HG03558 (cell line): ENCODE results near the gene BCR.
"Not testable (repeated sequence)": the region's sequence is repeated elsewhere in the genome, so short reads cannot be mapped to it uniquely, and the experiment has no call there.

ENCODE experiments used
- ATAC-seq: cut with Tn5 transposase; IDR thresholded peaks from one replicate; pipeline ENCODE4 v1.9.1; 2021; ENCODE audit warnings: moderate number of reproducible peaks; ENCODE audit not compliant: unreplicated experiment; ENCODE audit errors: extremely low read depth

Gene BCR

DNA sequence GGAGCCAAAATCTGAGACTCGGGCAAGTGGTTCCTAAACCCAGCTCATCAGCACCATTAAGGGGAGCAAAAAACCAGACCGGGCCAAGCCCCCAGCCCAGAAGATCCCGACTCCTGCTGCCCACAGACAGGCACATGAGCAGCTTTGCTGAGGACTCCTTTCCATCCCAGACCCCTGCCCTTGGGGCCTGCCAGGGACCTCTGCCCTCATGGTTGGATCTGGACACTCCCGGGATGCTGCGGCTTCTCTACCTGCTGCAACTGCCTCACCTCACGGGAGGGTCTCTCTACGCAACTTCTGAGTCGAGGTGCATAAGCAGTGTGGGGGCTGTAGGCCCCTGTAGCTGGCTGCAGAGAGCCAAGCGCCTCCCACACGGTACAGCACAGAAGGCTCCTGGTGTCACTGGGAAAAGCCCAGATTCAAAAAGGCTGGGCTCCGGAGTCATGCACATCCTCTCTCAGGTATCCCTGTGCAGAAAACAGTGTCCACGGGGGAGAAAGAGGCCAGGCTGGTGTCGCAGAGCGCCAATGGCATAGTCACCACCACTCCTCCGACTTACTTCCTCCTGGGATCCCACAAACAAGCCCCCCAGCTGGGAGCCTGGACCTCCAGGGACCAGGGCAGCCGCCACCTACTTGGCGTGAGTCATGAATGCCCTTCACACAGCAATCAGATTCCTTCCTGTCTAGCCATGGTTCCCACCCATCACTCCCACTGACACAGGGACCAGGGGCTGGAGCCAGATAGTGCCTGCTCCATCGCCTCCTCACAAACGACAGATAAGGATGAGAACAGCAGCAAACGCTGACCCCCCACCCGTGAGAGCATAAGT, 122.1 kb downstream of the BCR start:
- no peak for ATAC-seq

- no peak for ATAC-seq
These were observed 125.1 kb downstream of the BCR start for GRCh38 chr22:23305321-23305910.

DNA sequence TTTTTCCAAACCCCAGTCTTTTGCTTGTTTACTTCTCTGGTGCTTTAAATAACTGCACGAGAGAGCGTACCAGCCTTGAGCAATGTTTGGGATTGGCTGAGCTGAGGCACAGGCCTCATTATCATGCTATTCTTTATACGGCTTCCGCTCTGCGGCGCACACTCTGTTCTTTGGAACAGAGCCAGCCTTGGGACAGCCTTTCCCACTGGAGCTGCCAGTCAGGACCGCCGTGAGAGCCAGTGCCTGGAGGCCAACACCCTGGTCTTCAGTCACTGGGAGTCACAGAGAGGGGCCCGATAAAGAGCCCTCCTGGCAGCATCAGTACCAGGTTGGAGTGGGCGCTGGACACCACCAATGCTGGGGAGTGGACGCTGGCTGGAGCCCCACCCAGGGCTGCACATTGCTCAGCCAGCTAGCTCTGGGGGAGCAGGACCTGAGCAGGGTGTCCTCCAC, 125.6 kb downstream of the BCR start:
- no peak for ATAC-seq

GRCh38 chr22:23306438-23306921, 126.2 kb downstream of the BCR start:
- no peak for ATAC-seq

- ATAC-seq, result no peak
These were observed 126.6 kb downstream of the BCR start for GRCh38 chr22:23306926-23307325.

DNA sequence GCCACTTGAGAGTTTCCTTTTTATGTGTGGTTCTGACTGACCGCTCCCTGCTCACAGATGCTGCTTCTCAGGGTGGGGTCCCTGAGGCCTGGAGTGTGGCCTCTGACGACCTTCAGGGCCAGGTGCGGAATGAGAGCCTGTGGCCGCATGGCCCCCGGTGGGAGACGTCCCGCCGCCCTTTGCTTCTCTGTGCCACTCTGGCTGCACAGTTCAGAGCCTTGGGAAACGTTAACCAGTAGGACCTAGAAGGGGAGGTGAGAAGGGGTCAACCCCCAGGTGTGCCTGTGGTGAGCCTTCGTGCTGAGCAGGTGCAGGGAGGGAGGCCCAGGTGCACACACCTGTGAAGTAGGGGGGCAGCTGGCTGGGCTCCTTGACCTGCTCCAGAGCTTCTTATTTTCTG, 127.2 kb downstream of the BCR start:
- ATAC-seq, result not testable (repeated sequence)

DNA sequence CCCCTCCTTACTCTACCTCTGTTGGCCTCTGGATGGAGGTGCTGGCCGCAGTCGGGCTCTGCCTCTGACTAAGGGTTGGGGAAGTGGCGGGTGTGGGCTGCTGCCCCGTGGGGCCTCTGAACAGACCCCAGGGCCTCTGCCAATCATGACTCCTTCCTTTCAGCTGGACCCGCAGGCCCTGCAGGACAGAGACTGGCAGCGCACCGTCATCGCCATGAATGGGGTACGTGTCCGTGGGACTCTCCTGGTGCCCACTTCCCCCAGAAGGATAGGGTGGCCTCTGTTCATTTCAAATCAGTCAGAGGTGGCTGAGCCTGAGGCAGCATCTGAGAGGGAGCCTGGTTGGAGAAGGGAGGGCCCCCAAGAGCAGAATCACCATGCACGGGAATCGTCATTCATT, 129.0 kb downstream of the BCR start:
- ATAC-seq, result not testable (repeated sequence)

DNA sequence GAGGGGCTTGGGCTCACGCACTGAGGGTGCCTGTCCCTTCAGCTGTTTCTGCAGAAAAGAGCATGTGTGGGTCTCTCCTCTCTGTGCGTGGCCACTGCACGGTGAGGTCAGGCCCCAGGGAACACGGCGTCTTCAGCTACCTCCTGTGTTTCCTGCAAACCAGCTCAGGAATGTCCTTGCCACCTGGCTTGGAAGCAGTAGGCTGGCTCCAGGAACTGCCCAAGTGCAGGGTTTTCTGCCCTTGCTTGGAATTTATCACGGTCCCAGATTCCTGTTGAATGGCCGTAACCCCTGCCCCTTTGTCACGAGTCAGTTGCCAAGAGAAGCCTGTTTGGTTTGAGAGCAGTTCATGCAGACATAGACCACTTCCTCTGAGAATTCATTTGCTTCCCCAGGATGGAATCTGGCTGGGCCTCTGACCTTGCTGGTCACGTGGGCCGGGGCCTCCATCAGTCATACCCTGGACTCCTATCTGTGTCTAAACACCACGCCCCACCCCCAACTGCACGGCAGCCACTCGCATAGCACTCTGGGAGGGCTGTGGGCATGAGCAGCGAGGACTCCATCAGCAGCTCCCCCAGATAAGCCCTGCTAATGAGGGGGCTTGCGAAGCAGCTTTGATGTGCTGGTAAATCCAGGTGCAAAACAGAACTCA, 130.3 kb downstream of the BCR start:
- ATAC-seq, result not testable (repeated sequence)

DNA sequence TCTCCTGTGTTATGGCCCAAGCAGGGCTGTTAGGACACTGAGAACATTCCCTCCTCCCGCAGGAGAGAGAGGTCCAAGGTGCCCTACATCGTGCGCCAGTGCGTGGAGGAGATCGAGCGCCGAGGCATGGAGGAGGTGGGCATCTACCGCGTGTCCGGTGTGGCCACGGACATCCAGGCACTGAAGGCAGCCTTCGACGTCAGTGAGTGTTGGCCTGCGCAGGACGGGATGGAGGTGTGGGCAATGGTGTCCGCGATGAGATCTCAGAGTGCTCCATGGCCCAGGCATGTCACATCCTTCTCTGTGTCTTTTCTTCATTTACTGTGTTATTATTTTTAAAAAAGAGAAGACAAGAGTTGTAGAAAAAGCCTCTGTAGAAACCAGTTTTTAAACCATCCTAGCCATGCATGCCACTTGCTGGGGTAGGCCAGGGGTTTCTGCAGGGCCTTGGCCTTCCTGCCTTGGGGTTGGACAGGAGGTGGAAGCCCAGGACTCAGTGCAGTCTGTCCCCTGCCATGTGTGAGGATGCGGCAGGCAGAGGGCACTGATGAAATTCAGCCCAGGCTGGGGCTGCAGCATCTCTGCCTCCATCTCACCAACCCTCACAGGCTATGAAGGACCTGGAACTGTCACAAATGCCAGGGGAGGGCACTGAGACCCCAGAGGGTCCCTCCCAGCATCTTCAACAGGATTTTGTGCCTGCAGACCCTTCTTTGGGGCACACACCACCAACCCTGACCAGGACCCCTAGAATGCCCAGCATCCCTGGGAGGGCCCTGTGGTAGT, 131.5 kb downstream of the BCR start:
- not testable (repeated sequence) for ATAC-seq

DNA sequence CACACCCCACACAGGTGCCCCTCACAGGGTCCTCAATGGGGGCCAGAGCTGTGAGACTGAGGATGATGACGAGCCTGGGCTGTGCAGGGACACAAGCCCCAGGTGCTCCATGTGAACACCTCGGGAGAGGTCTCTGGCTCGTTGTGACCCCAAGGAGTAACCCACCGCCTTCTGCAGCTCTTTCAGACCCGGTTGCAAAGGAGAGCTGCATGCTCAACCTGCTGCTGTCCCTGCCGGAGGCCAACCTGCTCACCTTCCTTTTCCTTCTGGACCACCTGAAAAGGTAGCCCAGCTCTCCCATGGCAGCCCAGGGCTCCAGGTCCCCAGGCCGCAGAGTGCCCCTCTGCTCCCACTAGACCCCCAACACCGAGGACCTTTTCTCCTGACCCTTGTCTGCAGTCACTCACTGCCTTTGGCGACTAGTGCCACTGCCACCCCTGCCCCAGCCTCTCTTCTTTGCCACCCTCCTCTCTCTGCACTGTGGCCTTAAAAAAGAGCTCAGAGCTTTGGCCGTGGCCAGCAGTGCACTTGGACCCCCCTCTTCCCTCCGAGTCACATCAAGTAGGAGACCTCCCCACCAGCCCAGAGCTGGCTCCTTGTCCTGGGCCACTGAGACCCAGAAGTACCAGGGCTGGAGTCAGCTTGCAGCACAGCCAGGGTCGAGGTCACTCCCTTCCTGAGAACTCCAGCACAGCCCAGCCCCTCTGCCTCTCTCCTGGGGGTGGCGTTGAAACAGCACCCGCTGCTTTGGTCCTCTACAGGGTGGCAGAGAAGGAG, 133.7 kb downstream of the BCR start:
- ATAC-seq, result no peak

DNA sequence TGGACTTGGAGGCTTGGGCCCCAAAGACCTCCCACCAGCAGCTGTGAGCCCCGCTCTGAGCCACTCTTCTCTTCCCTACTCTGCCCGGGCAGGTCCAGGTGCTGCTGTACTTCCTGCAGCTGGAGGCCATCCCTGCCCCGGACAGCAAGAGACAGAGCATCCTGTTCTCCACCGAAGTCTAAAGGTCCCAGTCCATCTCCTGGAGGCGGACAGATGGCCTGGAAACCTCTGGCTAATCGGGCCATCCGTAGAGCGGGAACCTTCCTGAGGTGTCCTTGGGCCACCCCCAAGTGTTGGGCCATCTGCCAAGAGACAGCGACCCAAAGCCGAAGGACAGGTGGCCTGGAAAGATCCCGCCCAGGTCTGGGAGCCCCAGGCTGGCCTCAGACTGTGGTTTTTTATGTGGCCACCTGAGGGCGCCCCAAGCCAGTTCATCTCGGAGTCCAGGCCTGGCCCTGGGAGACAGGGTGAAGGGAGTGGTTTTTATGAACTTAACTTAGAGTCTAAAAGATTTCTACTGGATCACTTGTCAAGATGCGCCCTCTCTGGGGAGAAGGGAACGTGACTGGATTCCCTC, 135.1 kb downstream of the BCR start:
- ATAC-seq, result no peak

DNA sequence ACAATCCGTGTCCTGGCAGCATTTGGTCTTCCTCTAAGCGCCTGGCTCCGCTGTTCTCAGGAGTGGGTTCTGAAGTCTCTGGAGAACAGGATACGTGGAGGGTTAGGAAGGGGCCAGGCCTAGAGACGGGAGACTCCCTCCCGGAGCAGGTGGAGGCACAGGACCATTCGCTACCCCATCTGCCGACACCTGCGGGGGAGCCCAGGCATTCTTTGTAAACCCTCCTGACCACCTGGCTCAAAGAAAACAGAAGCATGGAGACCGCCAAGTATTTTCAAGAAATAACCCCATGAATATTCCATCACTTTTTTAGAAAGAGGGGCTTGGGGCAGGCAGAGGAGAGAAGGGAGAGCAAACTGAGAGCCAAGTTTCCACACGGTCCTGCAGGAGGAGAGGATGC, 136.3 kb downstream of the BCR start:
- ATAC-seq, result not testable (repeated sequence)

GRCh38 chr22:23318316-23318715, 138.0 kb downstream of the BCR start:
- ATAC-seq, result not testable (repeated sequence)

- not testable (repeated sequence) for ATAC-seq
These were observed 142.3 kb downstream of the BCR start for GRCh38 chr22:23322497-23323080.

DNA sequence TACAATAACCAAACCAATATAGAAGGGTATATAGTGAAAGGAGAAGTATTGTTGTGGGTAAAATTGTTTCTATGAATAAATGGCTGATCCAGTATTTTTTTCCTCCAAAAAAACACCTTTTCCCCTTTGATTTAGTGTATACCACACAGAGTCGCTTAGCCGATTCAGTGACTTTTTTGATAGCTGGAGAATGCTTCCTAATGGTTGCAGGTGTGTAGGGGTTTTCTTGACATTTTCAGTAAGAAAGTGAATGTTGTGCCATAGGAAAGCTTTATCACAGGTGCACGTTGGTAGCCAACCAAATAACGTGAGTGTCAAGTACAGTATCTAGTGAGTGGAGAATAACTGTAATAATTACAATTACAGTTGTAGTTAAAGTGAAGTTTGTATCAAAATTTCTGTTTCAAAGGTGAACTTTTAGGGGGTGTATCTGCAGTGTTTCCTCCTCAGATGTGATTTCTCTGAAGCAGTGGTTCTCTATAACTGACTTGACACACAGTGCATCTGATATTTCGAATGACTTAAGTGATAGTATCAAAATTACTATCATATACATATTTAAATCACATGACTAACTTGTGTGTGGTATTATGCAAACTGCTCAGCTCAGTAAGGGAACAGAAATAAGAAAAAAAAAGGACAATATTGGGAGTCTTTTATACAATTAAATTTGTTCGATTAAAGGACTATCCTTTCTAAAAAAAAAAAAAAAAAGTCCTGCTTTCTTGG, 143.8 kb downstream of the BCR start:
- not testable (repeated sequence) for ATAC-seq

- no peak for ATAC-seq
These were observed 144.9 kb downstream of the BCR start for GRCh38 chr22:23325183-23325582.

- ATAC-seq, result not testable (repeated sequence)
These were observed 153.5 kb downstream of the BCR start for GRCh38 chr22:23333822-23334221.

GRCh38 chr22:23337672-23338071, 157.4 kb downstream of the BCR start:
- not testable (repeated sequence) for ATAC-seq
